Stimulated activated CD8-positive, alpha-beta memory T cell treated with anti-CD3 and anti-CD28 coated beads, Interleukin-12 subunit alpha, Interleukin-12 subunit beta, amount 100 ng/mL, for 24 hours (primary cell): ENCODE measurements around the gene YDJC.
"Not testable (repeated sequence)": the region's sequence is repeated elsewhere in the genome, so short reads cannot be mapped to it uniquely, and the experiment has no call there.

Experiments
- DNase-seq: peaks from one replicate; pipeline ENCODE4 v3.0.0-alpha.2; 2020; ENCODE audit errors: extremely low read depth

The YDJC gene

GRCh38 chr22:21652010-21652546 lies 22.3 kb upstream of the YDJC start:
- DNase-seq = peak; percentile 73

DNA sequence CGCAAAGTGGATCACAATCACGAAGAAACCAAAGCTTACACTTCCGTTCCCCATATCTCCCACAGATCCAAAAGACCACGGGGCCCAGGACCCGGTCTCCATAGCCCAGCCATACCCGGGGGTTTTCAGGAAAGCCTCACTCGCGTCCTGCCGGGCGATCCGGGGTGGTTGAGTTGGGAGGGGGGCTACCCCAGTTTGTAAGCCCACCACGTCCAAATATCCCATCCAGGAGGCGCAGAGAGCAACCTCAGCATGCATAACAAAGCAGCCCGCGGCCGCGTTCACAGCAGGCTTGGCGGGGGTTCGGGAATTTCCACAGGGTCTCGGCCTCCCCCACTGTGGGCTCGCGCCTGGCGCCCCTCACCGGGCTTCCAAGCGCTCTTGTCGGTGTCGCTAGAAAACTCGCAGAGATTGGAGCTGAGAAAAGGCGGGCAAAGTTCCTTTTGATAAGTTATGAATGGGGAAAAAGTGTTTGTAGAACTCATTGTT lies 21.7 kb upstream of the YDJC start:
- no peak for DNase-seq

DNA sequence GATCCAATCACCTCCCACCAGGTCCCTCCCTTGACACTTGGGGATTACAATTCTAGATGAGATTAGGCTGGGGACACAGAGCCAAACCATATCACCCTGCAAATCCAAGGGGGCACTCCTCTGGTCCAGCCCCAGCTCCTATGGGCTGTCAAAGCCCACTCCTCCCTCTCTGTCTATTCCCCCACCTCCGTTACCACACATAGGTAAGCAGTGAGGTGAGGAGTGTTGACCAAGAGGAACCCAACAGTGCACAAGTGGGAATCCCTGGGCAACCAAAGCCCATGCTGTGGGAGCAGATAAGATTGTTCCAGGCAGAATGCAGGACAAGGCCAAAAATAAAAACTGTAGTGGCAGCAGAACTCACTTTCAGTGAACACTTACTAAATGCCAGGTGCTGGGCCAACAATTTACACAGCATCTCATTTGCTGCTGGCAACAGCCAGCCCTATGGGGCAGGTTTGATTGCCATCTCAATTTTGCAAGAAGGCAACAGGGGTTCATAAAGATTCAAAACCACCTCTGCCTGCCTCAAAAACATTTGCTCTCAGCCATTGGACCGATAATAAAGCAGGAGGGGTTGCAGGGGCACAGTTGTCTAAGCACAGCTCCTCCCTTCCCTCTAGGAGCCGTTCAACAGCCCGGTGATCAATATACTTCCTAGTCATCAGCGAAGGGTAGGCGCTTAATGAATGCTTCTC lies 21.1 kb upstream of the YDJC start:
- DNase-seq = no peak

- no peak for DNase-seq
Observed at GRCh38 chr22:21650280-21650679, 20.5 kb upstream of the YDJC start.

GRCh38 chr22:21646608-21647590 lies 17.1 kb upstream of the YDJC start:
- DNase-seq = no peak

DNA sequence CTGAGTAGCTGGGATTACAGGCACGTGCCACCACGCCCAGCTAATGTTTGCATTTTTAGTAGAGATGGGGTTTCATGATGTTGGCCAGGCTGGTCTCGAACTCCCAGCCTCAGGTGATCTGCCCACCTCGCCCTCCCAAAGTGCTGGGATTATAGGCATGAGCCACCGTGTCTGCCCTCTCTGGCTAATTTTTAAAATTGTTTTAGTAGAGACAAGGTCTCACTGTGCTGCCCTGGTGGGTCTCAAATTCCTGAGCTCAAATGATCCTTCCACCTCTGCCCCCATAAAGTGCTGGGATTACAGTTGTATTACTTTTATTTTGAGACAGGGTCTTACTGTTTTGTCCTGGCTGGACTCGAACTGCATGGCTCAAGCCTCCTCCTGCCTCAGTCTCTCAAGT lies 15.7 kb upstream of the YDJC start:
- not testable (repeated sequence) for DNase-seq

GRCh38 chr22:21643533-21644357 lies 13.9 kb upstream of the YDJC start:
- no peak for DNase-seq

DNA sequence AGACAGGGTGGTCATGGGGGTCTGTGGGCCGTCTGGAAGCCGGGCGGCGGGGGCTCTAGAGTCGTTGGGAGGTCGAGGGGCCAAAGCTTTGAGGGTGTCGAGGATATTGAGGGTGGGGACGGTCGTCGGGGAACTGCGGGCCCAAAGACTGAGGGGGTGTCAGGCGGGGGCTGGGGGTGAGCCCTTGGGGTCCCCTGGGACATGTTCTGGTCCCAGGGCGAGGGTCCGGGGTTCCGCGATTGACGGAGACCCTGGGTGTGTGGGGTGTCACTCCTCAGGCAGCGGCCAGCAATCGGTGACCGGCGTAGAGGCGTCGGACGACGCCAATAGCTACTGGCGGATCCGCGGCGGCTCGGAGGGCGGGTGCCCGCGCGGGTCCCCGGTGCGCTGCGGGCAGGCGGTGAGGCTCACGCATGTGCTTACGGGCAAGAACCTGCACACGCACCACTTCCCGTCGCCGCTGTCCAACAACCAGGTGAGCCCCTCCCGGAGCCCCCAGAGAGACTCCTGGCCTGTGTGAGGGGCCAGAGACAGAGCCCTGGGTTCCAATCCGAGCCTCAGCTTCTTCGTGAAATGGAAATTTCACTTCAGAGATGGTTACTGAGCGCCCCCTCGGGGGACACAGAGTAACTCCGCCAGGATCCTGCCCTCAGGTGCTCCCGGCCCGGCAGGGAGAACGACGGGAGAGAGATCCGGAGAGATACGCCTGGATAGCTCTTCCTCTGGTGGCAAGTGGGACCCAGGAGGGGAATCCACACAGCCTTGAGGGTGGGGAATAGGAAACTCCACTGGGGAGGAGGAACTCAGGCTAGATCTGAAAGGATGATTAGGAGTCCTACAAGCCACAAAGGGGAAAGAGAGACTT lies 13.0 kb upstream of the YDJC start:
- DNase-seq = no peak

GRCh38 chr22:21641789-21642583 lies 12.2 kb upstream of the YDJC start, which contains the start of gene SDF2L1:
Gene SDF2L1, plus strand, starts transcription at chr22:21642302. Its CDS starts 35 bp downstream, at chr22:21642337.
- DNase-seq = peak; percentile 97

GRCh38 chr22:21641417-21641788 lies 11.6 kb upstream of the YDJC start:
- DNase-seq = no peak

GRCh38 chr22:21640810-21641209 lies 11.0 kb upstream of the YDJC start:
- no peak for DNase-seq

DNA sequence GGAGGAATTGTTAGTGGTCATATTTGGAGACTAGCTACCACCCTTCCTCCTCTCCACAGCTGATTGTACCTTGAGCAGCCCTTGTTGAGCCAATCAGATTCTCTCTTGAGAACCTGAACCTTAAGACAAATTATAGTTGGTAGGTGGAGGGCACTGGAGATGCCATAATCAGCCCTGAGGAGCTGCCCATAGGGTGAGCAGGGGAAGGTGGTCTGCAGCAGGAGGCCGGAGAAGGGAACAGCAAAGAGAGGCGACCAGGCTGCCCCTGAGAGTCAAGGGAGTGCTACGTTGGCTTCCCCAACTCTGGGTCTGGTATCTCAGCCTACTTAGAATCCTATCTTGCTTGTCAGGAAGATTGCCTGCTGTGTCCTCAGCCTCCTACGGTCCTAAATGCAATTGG lies 9.5 kb upstream of the YDJC start:
- DNase-seq = no peak

DNA sequence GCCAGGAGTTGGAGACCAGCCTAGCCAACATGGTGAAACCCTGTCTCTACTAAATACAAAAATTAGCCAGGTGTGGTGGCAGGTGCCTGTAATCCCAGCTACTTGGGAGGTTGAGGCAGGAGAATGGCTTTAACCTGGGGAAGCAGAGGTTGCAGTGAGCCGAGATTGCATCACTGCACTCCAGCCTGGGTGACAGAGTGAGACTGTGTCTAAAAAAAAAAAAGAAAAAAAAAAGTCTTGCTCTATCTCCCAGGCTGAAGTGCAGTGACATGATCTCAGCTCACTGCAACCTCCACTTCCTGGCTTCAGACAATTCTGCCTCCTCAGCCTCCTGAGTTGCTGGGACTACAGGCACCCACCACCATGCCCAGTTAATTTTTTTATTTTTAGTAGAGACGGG lies 7.6 kb upstream of the YDJC start:
- not testable (repeated sequence) for DNase-seq

- DNase-seq = no peak
Observed at GRCh38 chr22:21636629-21637218, 6.9 kb upstream of the YDJC start.

DNA sequence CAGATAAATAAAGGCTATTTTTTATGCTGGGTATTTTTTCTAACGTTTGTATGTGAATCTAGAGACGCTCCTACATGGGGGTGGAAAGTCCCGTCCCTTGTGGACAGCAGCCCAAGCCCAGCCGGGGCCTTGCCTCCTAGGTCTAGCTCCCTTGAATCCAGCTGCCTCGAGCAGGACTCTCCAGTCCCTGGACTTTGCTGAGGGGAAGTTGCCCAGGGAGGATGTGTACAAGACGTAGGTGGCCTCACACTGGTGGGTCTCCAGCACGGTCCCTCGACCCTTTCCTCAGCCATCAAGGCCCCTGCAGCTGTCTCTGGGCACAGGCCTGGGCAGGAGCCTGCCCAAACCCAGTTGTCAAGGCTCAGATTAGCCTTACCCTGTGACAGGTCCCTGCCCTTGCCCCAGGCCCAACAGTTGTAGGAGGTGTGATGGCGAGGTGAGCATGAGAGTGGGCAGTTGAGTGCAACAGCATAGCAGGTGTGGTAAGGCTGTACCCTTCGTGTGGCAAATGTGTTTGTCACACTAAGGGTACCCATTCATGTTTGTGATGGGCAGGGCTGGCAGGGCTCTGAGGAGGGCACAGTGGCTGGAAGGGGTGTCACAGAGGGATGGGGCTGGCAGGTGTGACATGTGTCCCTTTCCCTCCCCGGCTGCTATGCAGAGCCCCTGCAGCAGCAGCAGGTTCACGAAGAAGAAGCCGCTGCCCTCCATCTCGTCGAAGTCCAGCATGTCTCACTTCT lies 6.1 kb upstream of the YDJC start:
- DNase-seq = no peak

GRCh38 chr22:21634844-21635243 lies 5.0 kb upstream of the YDJC start:
- no peak for DNase-seq

DNA sequence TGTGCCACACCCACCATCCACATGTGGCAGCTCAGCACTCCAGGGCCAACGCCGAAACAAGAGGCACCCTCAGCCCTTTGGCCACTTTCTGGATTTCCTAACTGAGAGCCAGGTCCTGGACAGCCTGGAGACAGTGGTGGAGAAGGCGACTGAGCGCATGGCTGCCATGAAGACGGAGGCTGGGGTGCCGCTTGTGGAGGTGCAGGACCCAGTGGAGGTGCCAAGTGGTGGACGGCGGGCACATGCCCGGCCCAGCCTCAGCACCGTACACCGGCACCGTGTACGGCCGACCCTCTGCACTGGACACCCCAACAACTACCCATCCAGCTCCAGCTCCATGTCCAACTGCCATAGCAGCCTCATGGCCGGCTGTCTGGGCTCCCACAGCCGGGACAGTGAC lies 4.3 kb upstream of the YDJC start:
- no peak for DNase-seq

DNA sequence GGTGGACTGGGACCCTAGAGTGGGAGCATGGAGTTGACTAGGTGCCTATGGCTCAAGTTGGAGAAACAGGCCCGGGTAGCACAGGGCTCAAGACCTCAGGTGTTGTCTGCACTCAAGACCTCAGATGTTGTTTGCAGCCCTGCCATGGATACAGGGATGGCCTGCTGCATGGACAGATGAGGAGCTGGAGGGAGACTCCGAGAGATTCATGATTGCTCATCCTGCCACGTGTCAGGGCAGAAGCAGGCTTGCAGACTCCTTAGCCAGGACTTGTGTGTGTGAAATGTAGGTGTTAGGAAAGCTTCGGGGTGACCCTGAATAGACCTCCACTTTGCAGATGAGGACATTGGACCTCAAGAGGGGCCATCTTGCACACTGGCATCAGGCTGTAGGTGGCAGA lies 3.7 kb upstream of the YDJC start:
- DNase-seq = no peak

GRCh38 chr22:21632931-21633330 lies 3.1 kb upstream of the YDJC start:
- DNase-seq = no peak
